ENCODE data around the gene SLC25A24.
"Not testable (repeated sequence)": the region's sequence is repeated elsewhere in the genome, so short reads cannot be mapped to it uniquely, and the experiment has no call there.

SLC25A24 gene

DNA sequence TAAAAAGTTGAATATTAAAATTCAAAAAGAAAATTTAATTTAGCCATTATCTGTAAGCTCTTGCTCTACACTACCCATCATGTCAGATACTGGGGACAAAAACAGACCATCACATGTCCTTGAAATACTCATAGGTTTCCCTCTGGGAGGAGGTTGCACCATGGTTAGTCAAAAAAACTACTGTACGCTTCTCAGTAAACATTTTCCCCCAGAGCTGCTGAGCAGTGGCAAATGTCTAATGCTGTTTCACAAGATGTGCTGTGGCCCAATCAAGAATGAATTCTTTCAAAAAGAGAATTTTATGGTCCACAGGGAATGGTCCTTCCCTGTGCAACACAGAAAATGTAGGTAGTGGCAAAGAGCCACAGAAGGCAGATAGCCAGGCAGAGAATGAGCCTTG, 6.1 kb downstream of the SLC25A24 start:
- DNase-seq: no peak

DNA sequence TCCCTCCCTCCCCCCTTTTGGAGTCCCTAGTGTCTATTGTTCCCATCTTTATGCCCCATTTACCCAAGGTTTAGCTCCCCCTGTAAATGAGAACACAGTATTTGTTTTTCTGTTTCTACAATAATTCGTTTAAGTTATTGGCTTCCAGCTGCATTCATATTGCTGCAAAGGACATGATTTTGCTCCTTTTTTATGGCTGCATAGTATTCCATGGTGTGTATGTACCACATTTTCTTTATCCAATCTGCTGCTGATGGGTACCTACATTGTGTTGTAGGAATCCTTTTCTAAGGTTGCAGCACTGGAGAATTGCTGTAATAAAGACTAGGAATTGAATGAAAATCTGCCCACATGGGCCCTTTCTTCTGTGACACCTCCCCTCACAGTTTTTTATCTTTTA, 6.8 kb downstream of the SLC25A24 start:
- no peak for DNase-seq

DNA sequence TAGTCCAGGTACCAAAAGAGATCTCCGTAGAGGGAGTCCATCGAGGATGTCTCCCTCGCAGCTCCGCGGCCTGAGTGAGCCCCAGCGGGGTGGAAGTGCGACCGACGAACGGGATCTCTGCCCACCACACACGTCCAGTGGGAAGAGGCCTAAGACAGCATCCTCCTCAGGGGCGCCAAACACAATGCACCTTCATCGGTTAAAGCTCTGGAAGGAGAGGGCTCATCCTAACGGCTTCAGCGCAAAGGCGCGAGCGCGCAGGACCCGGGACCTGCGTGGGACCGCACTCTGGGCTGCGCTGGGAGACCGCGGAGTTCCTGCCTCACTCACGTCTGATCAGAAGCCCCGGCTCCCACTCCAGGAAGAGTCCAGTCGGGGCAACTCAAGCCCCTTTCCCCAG, 7.6 kb downstream of the SLC25A24 start:
- DNase-seq: no peak

- no peak for DNase-seq
Measured at GRCh38 chr1:108190686-108191416, 9.3 kb downstream of the SLC25A24 start.

DNA sequence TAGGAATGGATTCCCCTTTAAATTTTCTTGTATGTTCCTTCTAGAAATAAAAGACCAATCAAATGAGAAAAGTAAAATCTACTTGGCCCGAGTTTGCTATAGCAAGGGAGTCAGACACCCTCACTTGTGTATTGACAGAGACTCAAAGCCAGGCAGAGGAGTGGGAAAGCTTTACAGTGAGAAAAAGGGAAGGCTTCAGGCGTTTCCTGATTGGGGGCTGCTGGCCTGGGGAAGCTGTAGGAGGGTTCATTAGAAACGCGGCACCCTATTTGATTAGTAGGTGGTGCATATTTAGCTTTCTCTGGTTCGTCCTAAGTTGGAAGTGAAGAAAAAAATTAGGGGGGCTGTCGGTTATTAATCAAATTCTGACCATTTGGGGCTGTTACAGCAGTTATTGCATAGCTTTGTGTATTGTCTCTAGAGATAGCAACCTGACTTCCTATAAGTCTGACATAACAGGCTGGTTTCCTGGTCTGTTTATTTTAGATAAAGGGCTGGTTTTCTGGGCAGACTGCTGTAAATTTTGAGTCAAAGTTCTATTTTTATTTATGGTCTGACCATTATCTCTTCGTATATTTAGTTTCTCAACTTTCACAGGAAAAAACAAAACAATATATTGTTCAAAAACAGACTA, 10.0 kb downstream of the SLC25A24 start:
- no peak for DNase-seq

GRCh38 chr1:108188801-108189200, 11.3 kb downstream of the SLC25A24 start:
- no peak for DNase-seq

DNA sequence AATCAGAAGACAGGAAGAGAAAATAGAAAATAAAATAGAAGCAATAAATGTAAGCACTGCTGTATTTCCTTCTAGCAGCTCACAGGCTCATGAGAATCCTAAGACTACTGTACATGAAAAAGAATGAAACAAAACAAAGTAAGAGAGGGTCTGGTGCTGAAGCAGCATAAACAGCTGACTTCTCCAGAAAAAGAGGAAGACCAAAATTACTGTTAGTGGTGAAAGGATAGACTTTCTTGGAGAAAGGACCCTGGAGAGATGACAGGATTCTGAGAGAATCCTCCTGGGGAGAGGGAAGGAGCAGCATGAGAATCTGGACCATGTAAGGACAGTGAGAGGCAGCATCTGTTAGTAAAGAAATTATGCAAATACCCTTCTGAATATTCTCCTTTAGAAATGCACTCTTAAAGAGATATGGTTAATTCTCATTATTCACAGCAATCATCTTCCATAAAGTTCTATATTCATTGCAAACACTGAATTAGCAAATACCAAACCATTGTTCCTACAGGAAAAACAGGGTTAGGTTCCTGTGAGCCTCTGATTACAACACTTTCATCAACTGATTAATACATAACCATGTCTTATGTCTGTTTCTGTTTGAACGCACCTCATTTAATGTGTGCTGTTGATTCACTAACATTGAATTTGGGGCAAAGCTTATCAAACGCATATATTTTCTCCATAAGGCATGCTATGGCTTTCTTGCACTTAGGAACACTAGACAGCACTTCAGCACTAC, 17.0 kb downstream of the SLC25A24 start:
- no peak for DNase-seq

- no peak for DNase-seq
Measured at GRCh38 chr1:108179018-108179417, 21.1 kb downstream of the SLC25A24 start.

DNA sequence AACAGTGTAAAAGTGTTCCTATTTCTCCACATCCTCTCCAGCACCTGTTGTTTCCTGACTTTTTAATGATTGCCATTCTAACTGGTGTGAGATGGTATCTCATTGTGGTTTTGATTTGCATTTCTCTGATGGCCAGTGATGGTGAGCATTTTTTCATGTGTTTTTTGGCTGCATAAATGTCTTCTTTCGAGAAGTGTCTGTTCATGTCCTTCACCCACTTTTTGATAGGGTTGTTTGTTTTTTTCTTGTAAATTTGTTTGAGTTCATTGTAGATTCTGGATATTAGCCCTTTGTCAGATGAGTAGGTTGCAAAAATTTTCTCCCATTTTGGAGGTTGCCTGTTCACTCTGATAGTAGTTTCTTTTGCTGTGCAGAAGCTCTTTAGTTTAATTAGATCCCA, 37.7 kb downstream of the SLC25A24 start:
- DNase-seq: not testable (repeated sequence)

GRCh38 chr1:108159951-108160350, 40.2 kb downstream of the SLC25A24 start:
- not testable (repeated sequence) for DNase-seq

- DNase-seq: peak; percentile 14
Measured at GRCh38 chr1:108158893-108159453, 41.2 kb downstream of the SLC25A24 start.

GRCh38 chr1:108154314-108154713, 45.8 kb downstream of the SLC25A24 start:
- DNase-seq: no peak

DNA sequence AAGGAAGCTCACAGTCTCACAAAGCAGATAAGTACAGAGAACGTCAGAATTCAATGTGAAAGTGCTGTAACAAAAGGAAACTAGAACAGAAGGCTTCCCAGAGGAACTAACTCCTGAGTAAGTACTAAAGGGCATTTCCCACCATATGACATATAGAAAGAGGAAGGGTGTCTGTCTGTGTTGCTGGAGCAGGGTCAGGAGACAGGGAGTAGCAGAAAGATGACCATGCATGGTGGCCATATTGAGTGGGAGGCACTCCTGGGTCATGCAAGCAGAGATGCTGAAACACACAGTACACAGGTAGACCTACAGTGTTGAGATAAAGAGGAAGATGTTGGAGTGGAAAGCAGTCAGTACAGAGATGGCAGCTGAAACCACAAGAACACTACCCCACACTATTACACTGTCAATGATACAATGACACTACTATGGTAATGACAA, 47.3 kb downstream of the SLC25A24 start:
- DNase-seq: no peak

GRCh38 chr1:108151548-108151947, 48.6 kb downstream of the SLC25A24 start:
- no peak for DNase-seq

DNA sequence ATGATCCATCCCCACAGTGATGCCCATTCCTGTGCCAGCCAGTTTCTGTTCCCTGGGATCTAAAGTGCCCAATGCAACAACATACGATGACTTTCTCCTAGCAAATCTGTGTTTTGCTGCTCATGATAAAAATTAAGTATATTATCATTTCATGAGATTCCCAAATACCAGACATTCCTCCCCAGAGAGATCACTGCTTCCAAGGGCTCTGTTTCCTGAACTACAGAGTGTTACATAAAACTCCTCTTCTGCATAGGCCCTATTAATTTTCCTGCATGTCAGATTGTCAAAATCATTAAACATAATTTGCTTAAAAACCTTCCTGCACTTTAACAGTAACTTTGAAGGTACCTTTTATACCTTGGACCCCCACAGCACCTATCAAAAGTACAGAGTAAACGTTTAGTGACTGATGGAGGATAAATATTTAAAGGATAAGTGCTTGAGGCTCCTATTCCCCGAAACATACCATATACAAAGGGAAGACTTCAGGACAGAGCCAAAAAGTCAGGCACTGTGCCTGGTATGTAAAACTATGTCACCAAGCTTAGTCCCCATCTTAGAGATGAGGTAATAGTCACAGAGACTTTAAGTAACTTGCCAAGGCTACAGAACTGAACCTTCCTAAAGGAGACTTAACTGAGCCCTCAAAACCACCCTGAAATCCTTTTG, 50.2 kb downstream of the SLC25A24 start:
- no peak for DNase-seq

DNA sequence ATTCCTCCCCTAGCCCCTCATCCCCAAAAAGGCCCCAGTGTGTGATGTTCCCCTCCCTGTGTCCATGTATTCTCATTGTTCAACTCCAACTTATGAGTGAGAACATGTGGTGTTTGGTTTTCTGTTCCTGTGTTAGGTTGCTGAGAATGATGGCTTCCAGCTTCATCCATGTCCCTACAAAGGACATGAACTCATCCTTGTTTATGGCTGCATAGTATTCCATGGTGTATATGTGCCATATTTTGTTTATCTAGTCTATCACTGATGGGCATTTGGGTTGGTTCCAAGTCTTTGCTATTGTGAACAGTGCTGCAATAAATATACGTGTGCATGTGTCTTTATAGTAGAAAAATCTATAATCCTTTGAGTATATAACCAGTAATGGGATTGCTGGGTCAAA, 55.6 kb downstream of the SLC25A24 start:
- not testable (repeated sequence) for DNase-seq

- DNase-seq: no peak
Measured at GRCh38 chr1:108142773-108143394, 57.3 kb downstream of the SLC25A24 start.

GRCh38 chr1:108142258-108142657, 57.9 kb downstream of the SLC25A24 start:
- no peak for DNase-seq

- DNase-seq: no peak
Measured at GRCh38 chr1:108141621-108142020, 58.5 kb downstream of the SLC25A24 start.

DNA sequence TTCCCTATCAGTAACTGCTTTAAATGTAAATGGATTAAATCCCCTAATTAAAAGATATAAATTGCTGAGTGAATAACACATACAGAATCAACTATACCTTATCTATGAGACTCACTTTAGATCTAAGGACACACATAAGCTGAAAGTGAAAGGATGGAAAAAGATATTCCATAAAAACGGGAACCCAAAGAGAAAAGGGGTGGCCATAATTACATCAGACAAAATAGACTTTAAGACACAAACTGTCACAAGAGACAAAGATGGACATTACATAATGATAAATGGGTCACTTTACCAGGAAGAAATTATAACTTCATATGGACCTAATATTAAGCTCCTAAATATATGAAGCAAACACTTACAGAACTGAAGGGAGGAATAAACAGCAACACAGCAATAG, 59.2 kb downstream of the SLC25A24 start:
- DNase-seq: no peak

DNA sequence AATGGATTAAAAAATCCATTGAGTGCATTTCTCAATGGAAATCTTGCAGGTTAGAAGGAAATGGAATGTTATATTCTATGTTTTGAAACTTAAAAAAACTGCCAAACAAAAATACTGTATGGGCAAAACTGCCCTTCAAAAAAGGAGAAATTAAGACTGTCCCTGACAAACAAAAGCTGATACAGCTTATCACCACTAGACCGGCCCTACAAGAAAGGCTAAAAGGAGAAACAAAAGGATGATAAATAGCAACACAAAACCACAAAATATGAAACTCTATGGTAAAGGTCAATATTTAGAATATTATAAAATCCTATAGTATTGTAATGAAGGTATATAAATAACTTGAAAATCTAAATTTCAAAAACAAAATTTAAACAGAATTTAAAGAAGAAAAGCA, 60.0 kb downstream of the SLC25A24 start:
- DNase-seq: no peak

DNA sequence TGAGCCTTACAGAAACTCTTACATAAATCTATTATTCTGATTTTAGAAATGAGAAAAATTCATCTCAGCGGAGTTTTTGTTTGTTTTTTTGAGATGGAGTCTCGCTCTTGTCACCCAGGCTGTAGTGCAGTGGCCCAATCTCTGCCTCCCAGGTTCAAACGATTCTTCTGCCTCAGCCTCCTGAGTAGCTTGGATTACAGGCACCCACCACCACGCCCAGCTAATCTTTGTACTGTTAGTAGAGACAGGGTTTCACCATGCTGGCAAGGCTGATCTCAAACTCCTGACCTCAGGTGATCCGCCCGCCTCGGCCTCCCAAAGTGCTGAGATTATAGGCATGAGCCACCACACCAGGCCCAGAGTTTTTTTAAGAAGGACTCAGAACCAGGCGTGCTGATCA, 60.6 kb downstream of the SLC25A24 start:
- not testable (repeated sequence) for DNase-seq

DNA sequence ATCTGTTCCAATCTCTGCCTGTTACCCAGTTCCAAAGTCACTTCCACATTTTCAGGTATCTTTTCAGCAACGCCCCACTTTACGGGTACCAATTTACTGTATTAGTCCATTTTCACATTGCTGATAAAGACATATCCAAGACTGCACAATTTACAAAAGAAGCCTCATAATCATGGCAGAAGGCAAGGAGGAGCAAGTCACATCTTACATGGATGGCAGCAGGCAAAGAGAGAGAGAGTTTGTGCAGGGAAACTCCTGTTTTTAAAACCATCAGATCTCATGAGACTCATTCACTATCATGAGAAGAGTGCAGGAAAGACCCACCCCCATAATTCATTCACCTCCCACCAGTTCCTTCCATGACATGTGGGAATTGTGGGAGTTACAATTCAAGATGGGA, 67.0 kb downstream of the SLC25A24 start:
- not testable (repeated sequence) for DNase-seq

All from NCI-H82 (cell line).